Ishikawa (cell line): ENCODE measurements around the gene SLC28A2.

ENCODE experiments used
- CEBPB ChIP-seq: IDR thresholded peaks from 2 replicates; pipeline ENCODE4 v1.6.1; 2012
- CREB1 ChIP-seq: IDR thresholded peaks from 2 replicates; pipeline ENCODE4 v1.6.1; 2012; ENCODE audit warnings: low read depth
- EGR1 ChIP-seq: IDR thresholded peaks from 2 replicates; pipeline ENCODE4 v1.6.1; 2012
- EP300 ChIP-seq: IDR thresholded peaks from 2 replicates; pipeline ENCODE4 v1.6.1; 2012; ENCODE audit warnings: borderline replicate concordance
- FOXM1 ChIP-seq: IDR thresholded peaks from 2 replicates; pipeline ENCODE4 v1.6.1; 2012; ENCODE audit warnings: low read depth, borderline replicate concordance
- NFIC ChIP-seq: IDR thresholded peaks from 2 replicates; pipeline ENCODE4 v1.6.1; 2012
- RAD21 ChIP-seq: IDR thresholded peaks from 2 replicates; pipeline ENCODE4 v1.6.1; 2012; ENCODE audit warnings: low read depth
- TAF1 ChIP-seq: IDR thresholded peaks from 2 replicates; pipeline ENCODE4 v1.6.1; 2012; ENCODE audit warnings: low read depth, mild to moderate bottlenecking
- TCF12 ChIP-seq: IDR thresholded peaks from 2 replicates; pipeline ENCODE4 v1.6.1; 2012; ENCODE audit warnings: low read depth
- TEAD4 ChIP-seq: IDR thresholded peaks from 2 replicates; pipeline ENCODE4 v1.6.1; 2012
- YY1 ChIP-seq: IDR thresholded peaks from 2 replicates; pipeline ENCODE4 v1.6.1; 2012; ENCODE audit warnings: low read depth
- ZBTB7A ChIP-seq: IDR thresholded peaks from 2 replicates; pipeline ENCODE4 v1.6.1; 2012; ENCODE audit warnings: low read depth
- TF ChIP-seq, protein P1 (sequence below): IDR thresholded peaks from 2 replicates; pipeline ENCODE4 v1.6.1; 2012; ENCODE audit warnings: low read depth, mild to moderate bottlenecking
- TF ChIP-seq, protein P2 (sequence below): IDR thresholded peaks from 2 replicates; pipeline ENCODE4 v1.6.1; 2012
- TF ChIP-seq, protein P3 (sequence below): IDR thresholded peaks from 2 replicates; pipeline ENCODE4 v1.6.1; 2012

The SLC28A2 gene

DNA sequence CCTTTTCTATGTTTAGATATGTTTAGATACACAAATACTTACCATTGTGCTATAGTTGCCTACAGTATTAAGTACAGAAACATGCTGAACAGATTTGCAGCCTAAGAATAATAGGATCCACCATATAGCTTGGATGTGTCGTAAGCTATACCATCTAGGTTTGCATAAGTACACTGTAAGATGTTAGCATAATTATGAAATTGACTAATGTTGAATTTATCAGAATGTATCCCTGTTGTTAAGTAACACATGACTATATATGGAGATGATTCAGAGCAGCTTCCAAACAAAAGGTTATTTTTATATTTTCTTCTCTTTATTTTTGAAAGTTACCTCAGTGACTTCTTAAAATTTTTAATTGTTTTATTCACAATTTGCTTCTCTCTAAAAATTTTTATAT is 2.4 kb downstream of the SLC28A2 start:
- no peak for TF ChIP-seq ZBTB7A
- TF ChIP-seq TEAD4 = no peak
- no peak for TF ChIP-seq RAD21
- TF ChIP-seq, protein P1, sequence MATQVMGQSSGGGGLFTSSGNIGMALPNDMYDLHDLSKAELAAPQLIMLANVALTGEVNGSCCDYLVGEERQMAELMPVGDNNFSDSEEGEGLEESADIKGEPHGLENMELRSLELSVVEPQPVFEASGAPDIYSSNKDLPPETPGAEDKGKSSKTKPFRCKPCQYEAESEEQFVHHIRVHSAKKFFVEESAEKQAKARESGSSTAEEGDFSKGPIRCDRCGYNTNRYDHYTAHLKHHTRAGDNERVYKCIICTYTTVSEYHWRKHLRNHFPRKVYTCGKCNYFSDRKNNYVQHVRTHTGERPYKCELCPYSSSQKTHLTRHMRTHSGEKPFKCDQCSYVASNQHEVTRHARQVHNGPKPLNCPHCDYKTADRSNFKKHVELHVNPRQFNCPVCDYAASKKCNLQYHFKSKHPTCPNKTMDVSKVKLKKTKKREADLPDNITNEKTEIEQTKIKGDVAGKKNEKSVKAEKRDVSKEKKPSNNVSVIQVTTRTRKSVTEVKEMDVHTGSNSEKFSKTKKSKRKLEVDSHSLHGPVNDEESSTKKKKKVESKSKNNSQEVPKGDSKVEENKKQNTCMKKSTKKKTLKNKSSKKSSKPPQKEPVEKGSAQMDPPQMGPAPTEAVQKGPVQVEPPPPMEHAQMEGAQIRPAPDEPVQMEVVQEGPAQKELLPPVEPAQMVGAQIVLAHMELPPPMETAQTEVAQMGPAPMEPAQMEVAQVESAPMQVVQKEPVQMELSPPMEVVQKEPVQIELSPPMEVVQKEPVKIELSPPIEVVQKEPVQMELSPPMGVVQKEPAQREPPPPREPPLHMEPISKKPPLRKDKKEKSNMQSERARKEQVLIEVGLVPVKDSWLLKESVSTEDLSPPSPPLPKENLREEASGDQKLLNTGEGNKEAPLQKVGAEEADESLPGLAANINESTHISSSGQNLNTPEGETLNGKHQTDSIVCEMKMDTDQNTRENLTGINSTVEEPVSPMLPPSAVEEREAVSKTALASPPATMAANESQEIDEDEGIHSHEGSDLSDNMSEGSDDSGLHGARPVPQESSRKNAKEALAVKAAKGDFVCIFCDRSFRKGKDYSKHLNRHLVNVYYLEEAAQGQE = no peak
- TF ChIP-seq TCF12 = no peak
- TF ChIP-seq EP300 = no peak
- TF ChIP-seq CEBPB = no peak
- TF ChIP-seq FOXM1 = no peak
- no peak for TF ChIP-seq EGR1
- TF ChIP-seq, protein P2, sequence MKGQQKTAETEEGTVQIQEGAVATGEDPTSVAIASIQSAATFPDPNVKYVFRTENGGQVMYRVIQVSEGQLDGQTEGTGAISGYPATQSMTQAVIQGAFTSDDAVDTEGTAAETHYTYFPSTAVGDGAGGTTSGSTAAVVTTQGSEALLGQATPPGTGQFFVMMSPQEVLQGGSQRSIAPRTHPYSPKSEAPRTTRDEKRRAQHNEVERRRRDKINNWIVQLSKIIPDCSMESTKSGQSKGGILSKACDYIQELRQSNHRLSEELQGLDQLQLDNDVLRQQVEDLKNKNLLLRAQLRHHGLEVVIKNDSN = no peak

DNA sequence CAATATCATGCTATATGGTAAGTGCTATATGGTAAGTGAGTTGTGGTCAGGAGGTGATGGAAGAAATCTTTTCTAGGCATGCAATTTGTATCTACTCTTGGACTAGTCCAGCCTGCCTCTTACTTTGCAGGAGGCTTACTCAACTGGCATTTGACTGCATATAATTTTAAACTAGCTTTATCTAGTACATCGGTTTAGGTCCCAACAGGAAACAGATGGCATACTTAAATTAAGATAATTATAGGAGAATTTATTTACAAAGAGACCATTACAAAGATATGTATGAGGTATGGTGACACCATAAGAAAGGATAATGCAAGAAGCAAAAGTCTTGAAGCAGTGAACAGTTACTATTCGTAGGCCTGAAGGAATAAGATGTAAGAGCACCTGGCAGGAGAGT is 7.8 kb downstream of the SLC28A2 start:
- TF ChIP-seq NFIC (no peak), EGR1 (no peak), CREB1 (no peak)

DNA sequence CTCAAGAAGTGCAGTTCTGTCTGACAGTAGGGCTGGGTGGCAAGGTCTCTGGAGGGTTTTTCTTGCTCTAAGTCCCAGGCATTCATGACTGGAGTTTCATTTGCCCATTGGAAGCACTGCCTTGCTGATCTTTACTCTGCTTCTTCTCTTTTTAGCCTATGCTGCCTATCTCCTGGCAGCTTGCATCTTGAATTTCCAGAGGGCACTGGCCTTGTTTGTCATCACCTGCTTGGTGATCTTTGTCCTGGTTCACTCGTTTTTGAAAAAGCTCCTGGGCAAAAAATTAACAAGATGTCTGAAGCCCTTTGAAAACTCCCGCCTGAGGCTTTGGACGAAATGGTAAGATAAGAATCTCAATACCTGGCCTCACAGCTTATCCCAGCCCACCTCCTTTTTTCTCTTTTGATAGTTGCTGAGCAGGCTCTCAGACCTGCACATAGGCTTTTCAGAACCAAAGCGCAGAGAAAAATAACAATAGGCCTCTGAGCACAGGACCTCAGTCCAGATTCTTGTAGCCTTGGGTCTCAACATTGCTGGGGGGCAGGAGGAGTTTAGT is 10.9 kb downstream of the SLC28A2 start:
- TF ChIP-seq CEBPB = no peak
- no peak for TF ChIP-seq TAF1
- TF ChIP-seq NFIC = no peak
- TF ChIP-seq EGR1 = no peak
- TF ChIP-seq FOXM1 = no peak
- TF ChIP-seq EP300 = no peak
- TF ChIP-seq RAD21 = no peak
- TF ChIP-seq, protein P2 = no peak
- TF ChIP-seq YY1 = no peak
- TF ChIP-seq, protein P1 = no peak
- TF ChIP-seq ZBTB7A = no peak
- TF ChIP-seq TCF12 = no peak
- TF ChIP-seq CREB1 = no peak
- TF ChIP-seq, protein P3, sequence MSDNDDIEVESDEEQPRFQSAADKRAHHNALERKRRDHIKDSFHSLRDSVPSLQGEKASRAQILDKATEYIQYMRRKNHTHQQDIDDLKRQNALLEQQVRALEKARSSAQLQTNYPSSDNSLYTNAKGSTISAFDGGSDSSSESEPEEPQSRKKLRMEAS = no peak
- TF ChIP-seq TEAD4 = no peak

DNA sequence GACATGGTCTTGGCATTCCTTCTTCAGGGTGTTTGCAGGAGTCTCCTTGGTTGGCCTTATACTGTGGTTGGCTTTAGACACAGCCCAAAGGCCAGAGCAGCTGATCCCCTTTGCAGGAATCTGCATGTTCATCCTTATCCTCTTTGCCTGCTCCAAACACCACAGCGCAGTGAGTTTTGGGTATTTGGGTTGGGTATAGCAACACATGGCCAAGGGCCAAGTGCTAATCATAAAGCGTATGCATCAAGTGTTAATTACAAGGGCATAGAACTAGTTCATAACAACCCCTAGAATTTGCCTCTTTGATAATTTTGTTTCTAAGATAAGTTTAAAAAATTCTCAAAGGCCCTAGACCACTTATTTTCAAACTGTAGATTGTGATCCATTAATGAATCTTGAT is 11.8 kb downstream of the SLC28A2 start:
- TF ChIP-seq ZBTB7A = no peak
- no peak for TF ChIP-seq TEAD4
- TF ChIP-seq, protein P3 = no peak
- no peak for TF ChIP-seq NFIC
- TF ChIP-seq FOXM1 = no peak
- TF ChIP-seq TCF12 = no peak
- TF ChIP-seq CEBPB = no peak
- TF ChIP-seq EGR1 = no peak
- TF ChIP-seq RAD21 = no peak
- TF ChIP-seq TAF1 = no peak
- TF ChIP-seq CREB1 = no peak
- TF ChIP-seq, protein P1 = no peak
- TF ChIP-seq EP300 = no peak

DNA sequence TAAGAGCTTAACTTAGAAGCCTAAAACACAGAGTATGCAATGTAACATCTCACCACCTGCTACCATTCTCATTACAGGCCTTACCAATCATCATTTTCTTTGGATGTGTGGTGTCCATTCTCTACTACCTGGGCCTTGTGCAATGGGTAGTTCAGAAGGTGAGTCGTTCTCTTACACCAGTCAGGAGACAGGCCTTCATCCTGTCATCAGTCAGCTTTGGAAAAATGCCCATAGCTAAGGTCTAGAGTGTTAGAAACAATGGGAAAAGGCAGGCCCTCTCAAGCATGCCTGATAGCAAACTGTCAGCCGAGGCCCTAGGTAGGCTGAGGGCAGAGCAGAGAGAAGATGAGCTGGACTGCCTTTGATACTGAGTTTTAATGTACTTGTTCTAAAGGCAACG is 13.5 kb downstream of the SLC28A2 start:
- TF ChIP-seq, protein P2 = no peak
- TF ChIP-seq TEAD4 = no peak
- TF ChIP-seq, protein P3 = no peak
- TF ChIP-seq CREB1 = no peak
- no peak for TF ChIP-seq TAF1
- TF ChIP-seq, protein P1 = no peak
- TF ChIP-seq FOXM1 = no peak
- no peak for TF ChIP-seq EGR1
- no peak for TF ChIP-seq EP300
- TF ChIP-seq NFIC = no peak
- TF ChIP-seq RAD21 = no peak
- no peak for TF ChIP-seq ZBTB7A
- no peak for TF ChIP-seq TCF12
- no peak for TF ChIP-seq YY1
- no peak for TF ChIP-seq CEBPB
